Lower lobe of right lung (tissue), 2 donors: ENCODE measurements around the gene APMAP. TPM values are rescaled to one million over a fixed set of nuclear protein-coding genes. Genes with fewer than 3 reads are reported as not detected.

ENCODE experiments used
- ATAC-seq, 2 donors: fragments of 200-7000 bp; cut with Tn5 transposase; one replicate each; pipeline ENCODE4 v1.9.1; 2020 to 2022; ENCODE audit warnings: mild to moderate bottlenecking in 2 of 2, moderate library complexity in 2 of 2
- DNase-seq: peaks from one replicate; pipeline ENCODE4 v3.0.0-alpha.2; 2020
- H3K27ac ChIP-seq: fragments of 200-600 bp; one replicate; pipeline ENCODE4 v1.8.0; 2022
- H3K27me3 ChIP-seq: fragments of 200-600 bp; one replicate; pipeline ENCODE4 v1.8.0; 2022; ENCODE audit warnings: low read depth
- H3K36me3 ChIP-seq: fragments of 200-600 bp; one replicate; pipeline ENCODE4 v1.8.0; 2022; ENCODE audit warnings: mild to moderate bottlenecking
- H3K4me1 ChIP-seq: fragments of 200-600 bp; one replicate; pipeline ENCODE4 v1.8.0; 2022
- H3K4me3 ChIP-seq: fragments of 200-600 bp; one replicate; pipeline ENCODE4 v1.8.0; 2022; ENCODE audit warnings: mild to moderate bottlenecking
- H3K9me3 ChIP-seq: fragments of 200-600 bp; one replicate; pipeline ENCODE4 v1.8.0; 2022
- intact Hi-C: fragments of 100-400 bp; cut with DNase I; formaldehyde crosslinking; loops from one replicate; pipeline ENCODE4 v1.11.0; 2022
- total RNA-seq: library from RNA; stranded (reverse); fragmentation: NEBNext Ultra II Directional; extraction: Animal tissue kit (Norgen Biotek cat#: 25700); gene quantifications from one replicate; pipeline ENCODE4 v1.2.1, GENCODE V29; 2021
- TF ChIP-seq, protein P1 (sequence below): fragments of 200-600 bp; IDR thresholded peaks from one replicate; pipeline ENCODE4 v1.8.0; 2022; ENCODE audit warnings: antibody characterized with exemption, mild to moderate bottlenecking
- donor health status: DM: no; HTN: yes; CAD: no; lungs with severe emphysema.

The APMAP gene
- total RNA-seq, 1 donor from 2014 or later = 82.9 TPM

DNA sequence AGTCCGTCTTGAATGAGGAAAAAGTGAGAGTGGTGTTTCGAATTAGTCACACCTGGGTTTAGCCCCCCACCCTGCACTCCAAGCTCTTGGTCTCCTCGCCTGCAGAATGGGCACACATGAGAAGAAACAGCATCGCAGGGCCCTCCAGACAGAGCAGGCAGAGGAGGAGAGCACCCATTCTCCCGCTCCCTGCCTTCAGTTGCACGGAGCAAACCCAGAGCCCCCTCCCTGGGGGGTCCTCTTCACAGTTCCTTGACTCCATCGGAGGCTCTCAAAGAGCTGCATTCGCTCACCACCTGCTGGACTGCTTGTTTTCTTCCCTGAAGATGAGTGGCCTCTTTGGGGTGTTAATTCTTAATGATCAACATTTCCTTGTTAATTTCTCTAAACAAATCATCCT is 38.4 kb downstream of the APMAP start:
- H3K27me3 ChIP-seq = peaks cover 9% of the 10 kb centered on the region
- peaks cover 5% of the 10 kb centered on the region for H3K4me1 ChIP-seq
- intact Hi-C loops = no loop called here
- ATAC-seq (no peak), DNase-seq (peak; percentile 28)
- H3K9me3 ChIP-seq = no peaks in the 10 kb centered on the region
- TF ChIP-seq, protein P1, sequence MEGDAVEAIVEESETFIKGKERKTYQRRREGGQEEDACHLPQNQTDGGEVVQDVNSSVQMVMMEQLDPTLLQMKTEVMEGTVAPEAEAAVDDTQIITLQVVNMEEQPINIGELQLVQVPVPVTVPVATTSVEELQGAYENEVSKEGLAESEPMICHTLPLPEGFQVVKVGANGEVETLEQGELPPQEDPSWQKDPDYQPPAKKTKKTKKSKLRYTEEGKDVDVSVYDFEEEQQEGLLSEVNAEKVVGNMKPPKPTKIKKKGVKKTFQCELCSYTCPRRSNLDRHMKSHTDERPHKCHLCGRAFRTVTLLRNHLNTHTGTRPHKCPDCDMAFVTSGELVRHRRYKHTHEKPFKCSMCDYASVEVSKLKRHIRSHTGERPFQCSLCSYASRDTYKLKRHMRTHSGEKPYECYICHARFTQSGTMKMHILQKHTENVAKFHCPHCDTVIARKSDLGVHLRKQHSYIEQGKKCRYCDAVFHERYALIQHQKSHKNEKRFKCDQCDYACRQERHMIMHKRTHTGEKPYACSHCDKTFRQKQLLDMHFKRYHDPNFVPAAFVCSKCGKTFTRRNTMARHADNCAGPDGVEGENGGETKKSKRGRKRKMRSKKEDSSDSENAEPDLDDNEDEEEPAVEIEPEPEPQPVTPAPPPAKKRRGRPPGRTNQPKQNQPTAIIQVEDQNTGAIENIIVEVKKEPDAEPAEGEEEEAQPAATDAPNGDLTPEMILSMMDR = no peak
- no peak overlapping the region for H3K4me3 ChIP-seq
- peaks cover 22% of the 10 kb centered on the region for H3K36me3 ChIP-seq
- H3K27ac ChIP-seq = no peak overlapping the region

DNA sequence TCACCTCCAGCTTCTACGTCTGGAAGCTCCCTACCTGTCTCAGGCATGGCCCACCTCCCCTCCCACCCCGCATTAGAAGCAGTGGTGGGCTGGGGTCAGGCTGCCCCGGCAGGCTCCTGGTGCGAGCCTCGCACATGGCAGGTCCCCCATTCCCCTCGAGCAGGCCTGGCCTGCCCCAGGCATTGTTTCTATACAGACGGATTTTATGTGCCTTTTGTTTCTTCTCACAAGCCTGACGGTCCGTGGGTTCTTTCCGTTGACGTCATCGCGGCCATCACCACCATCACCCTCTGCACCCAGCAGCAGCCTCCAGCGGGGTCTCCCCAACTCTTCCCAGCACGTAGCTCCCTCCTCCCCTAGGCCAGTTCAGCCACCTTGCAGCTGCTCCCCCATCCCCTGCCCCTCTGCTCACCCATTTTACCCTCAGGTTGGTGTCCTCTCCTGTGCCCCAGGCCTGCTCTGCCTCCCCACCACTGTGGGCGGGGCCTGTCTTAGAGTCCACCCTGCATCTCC is 38.9 kb downstream of the APMAP start:
- ATAC-seq (no peak), DNase-seq (no peak)
- TF ChIP-seq, protein P1 = no peak
- Histone ChIP-seq H3K27me3 (peaks cover 9% of the 10 kb centered on the region), H3K36me3 (peaks cover 18% of the 10 kb centered on the region), H3K4me1 (peaks cover 5% of the 10 kb centered on the region), H3K9me3 (no peaks in the 10 kb centered on the region), H3K4me3 (no peak overlapping the region), H3K27ac (no peak overlapping the region)
- intact Hi-C loops = no loop called here

DNA sequence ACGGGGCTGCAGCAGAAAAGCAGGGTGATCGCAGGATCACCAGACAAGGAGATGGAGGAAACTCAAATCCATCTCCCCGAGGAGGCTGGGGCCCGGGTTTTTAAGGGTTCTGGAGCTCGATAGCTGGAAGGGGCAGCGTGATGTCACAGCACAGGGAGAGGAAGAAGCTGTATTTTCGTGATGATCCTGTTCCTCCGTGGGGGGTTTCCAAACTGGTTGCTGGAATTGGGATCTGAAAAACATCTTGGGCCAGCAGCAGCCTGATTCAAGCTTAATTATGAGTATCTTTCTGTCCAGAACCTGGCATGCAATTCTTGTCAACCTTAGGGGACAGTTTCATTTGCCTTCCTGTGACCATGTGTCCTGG is 39.4 kb downstream of the APMAP start:
- Histone ChIP-seq H3K9me3 (no peaks in the 10 kb centered on the region), H3K27me3 (peaks cover 9% of the 10 kb centered on the region), H3K27ac (no peak overlapping the region), H3K4me3 (no peak overlapping the region), H3K36me3 (peaks cover 13% of the 10 kb centered on the region), H3K4me1 (peaks cover 5% of the 10 kb centered on the region)
- DNase-seq (no peak), ATAC-seq (no peak)
- intact Hi-C loops = no loop called here
- TF ChIP-seq, protein P1 = no peak

DNA sequence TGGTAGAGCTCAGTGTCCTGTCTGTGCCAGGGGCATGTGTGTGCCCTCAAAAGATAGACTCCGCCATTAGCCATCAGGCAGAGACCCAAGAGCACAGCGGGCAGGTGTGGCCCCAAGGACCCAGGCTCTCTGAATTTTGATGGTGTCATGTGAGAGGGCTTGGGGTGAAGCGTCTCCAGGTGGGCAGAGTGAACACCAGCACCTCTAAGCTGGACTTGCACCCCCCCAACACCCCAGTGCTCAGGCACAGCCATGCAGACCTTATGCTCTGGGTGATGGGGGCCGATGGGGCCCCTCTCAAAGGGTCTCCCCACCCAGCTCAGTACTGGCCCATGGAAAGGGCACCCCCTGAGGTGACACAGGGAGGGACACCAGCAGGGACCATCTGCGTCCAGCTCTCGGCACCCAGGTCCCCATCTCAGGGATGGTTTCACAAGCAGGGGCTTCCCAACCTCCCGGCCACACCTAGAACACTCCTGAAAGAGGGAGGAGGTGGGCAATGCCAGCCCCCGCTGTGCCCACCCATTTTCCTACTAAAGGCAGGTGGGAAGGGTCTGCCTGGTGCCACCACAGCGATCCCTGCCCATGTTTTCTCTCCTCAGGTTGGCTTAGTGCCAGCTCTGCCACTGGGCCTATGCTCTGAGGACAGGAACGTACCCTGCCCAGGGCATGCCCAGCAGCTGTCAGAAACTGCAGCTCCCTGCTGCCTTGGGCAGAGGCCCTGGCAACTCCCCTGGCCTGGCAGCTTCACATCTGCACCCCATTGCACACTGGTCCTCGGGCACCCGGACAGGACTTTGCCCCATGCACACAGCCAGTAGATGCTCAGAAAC is 40.0 kb downstream of the APMAP start:
- peaks cover 7% of the 10 kb centered on the region for H3K36me3 ChIP-seq
- peak overlapping the region; percentile 2 for H3K4me3 ChIP-seq
- TF ChIP-seq, protein P1 = no peak
- no peak overlapping the region for H3K27ac ChIP-seq
- H3K27me3 ChIP-seq = peaks cover 9% of the 10 kb centered on the region
- ATAC-seq = no peak
- H3K9me3 ChIP-seq = no peaks in the 10 kb centered on the region
- peaks cover 5% of the 10 kb centered on the region for H3K4me1 ChIP-seq
- intact Hi-C loops = no loop called here
- no peak for DNase-seq

DNA sequence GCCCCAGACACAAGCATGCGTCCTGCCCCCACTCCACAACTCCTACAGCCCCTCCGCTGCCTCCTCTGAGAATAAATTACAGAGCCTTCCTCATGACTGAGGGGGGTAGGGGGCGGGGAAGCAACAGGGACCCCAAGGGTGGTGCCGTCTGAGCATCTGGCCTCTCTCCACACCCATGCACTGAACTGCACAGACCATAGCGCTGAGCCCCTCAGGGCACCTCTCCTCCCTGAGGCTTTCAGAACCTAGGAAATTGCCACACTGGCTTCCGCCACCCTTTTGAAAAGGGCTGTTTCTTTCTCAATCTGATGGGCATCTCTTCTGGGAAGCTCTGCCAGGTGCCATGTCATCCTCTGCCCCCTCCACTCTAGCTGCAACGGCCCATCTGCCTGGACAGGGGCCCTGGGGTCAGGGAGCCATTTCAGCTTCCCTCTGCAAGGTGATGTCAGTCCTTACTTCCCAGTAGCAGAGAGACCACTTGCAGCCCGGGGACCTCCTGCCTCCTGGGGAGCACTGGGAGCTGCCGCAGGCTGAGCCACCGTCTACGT is 40.9 kb downstream of the APMAP start:
- Histone ChIP-seq H3K27ac (no peak overlapping the region), H3K36me3 (peaks cover 3% of the 10 kb centered on the region), H3K4me3 (peak overlapping the region; percentile 39), H3K9me3 (peaks cover 4% of the 10 kb centered on the region), H3K4me1 (peaks cover 5% of the 10 kb centered on the region), H3K27me3 (peaks cover 9% of the 10 kb centered on the region)
- TF ChIP-seq, protein P1 = no peak
- intact Hi-C loops = no loop called here
- DNase-seq = no peak
- no peak for ATAC-seq
